Gastroesophageal sphincter (tissue), 3 donors: ENCODE results near the gene FBXW11.

Experiments
- CTCF ChIP-seq, 4 experiments: fragments of 200-600 bp in 2 of 4; fragments of 450-650 bp in 2 of 4; sonication (generic) in 1 of 4; IDR thresholded peaks; one replicate each; pipeline ENCODE4 v1.5.1; 2017 to 2019; ENCODE audit warnings: antibody characterized with exemption in 4 of 4, mild to moderate bottlenecking in 2 of 4, moderate library complexity in 2 of 4
- POLR2AphosphoS5 ChIP-seq: sonication (generic); formaldehyde crosslinking; IDR thresholded peaks from one replicate; pipeline ENCODE4 v1.6.1; 2017; ENCODE audit warnings: antibody characterized with exemption

DNA sequence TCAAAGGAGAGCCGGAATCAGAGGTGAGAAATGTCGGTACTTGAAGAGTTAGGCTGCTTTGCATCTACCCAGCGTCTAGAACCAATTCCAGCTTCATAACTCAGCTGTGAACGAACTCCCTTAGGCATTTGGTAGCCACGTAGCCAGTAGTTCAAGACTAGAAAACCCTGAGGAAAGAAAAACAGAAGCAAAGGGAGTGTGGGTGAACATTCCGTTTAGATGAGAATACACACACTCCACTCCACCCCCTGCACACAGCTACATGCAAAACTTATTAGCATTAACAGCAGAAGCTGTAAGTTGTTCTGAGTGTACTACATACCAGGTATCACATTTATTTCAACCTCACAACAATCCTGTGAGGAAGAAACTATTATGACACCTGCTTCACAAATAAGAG lies 142.5 kb downstream of the FBXW11 start:
- TF ChIP-seq CTCF (IDR thresholded peaks at IDR 0.05) (no peak), POLR2AphosphoS5 (no peak)
